Measurements from ENCODE around the gene KRT72.
"Not testable (repeated sequence)": the region's sequence is repeated elsewhere in the genome, so short reads cannot be mapped to it uniquely, and the experiment has no call there.

The KRT72 gene

DNA sequence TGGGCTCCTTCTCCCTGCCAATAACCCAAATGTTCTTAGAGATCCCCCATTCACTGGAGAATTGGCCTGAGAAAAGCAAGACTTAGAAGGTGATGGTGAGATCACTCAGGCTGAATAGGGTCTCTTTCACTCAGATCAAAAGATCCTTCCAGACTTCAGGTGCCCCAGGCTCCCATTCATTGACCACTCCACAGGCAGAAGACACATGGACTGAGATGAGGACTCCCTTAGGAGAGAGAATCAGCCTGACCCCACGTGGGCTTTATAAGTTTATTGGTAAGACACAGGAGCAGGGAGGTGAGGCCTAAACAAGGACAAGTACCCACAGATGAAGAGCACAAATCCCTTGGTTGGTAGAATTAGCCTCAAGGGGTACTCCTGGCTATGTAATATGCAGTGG is 6.1 kb upstream of the KRT72 start:
- no peak for DNase-seq (ENCODE audit: low read depth in 2 of 2)

DNA sequence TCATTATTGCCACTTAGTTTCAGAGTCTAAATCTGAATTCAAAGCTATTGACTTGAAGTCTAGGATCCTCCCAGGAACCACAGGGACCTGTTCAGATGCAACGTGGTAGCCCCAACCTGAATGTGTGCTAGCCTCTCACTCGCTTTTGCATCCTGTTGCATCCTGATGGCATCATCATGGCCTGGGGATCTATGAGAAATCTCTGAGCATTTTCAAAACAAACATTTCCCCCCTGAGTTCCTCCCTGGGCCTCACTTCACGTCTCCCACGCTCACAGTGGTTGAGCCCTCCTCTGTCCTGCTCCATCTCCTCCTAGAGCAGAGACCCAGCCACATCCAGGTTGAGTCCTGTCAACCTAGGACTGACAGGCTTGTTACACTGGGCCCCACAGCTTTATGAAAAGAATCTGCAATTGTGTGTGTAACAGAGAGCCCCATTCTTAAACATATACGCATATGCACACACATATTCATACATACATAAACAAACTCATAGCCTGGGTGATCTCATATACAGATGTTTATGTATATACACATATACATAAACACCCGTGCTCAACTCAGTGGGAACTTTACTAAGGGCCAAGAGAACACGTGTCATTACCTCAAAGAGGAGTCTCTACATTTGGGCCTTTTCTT is 5.4 kb upstream of the KRT72 start:
- DNase-seq (ENCODE audit: low read depth in 2 of 2), result no peak

DNA sequence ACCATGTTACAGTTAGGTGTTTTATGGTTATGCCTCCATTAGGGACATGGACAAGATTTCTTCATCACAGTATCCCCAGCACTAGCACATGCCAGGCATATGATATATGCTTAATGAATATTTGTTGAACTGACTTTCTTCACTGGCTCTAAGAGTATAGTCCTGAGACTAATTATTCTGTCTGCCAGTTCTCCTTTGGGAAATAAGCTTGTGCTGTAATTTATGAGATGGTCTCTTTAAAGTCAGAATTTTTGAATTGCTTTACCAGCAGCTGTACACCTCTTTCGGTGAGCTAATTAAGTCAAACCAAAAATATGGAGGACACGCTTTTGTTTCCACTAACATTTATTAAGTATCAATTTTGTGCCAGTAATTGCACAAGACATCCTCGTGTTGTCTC is 4.8 kb upstream of the KRT72 start:
- DNase-seq (ENCODE audit: low read depth in 2 of 2), result no peak

DNA sequence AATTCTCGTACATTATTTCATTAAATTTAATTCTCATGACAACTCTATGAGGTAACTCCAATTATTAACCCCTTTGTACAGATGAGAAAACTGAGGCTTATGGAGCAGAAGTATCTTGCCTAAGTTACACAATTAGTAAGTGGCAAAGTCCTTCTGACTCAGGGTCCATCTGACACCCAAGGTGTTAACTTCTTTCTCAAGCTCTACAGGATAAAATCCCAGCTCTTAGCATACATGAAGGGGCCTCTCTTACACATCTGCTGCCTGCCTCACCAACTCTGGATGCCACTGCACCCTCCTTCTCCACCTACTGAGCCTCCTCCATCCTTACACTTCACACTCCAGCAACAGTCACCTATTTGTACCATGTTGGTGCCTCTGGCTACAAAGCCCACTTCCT is 4.3 kb upstream of the KRT72 start:
- DNase-seq (ENCODE audit: low read depth in 2 of 2), result no peak

DNA sequence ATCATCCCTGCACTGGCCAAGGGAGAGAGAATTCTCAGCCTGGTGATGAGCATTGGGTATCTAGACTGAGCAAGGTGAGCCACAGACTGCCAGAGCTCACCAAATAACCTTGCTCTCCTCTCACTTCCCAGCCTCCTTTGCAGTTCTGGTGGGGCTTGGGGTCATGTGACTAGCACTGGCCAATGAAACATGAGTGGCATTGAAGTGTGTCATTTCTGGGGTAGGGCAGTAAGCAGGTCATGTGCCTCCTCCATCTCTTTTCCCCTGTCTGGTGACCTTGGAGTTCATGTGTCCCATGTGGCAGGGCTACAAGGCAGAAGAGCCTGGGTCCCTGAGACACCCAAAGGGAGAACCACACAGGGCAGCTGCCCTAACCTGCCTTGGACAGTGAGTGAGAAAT is 3.6 kb upstream of the KRT72 start:
- no peak for DNase-seq (ENCODE audit: low read depth in 2 of 2)

DNA sequence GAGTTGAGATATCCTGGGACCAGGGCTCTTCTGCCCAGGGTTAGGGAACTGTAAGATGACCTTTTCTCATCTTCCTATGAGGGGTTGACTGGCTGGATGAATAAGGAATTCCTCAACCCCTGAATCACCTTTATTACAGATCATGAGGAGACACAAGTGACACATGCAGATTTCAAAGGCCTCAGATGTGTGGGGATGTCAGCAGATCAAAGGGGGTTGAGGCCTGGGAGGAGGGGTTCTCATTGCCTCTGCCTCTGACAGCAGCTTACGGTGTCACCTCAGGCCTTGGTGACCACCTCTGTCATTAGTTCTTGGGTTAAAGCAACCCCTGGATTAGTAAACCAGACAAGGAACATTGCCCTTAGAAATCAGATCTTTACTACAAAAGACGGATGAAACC is 2.1 kb upstream of the KRT72 start:
- DNase-seq (ENCODE audit: low read depth in 2 of 2), result peak in 1 of 2 donors; percentile 32

DNA sequence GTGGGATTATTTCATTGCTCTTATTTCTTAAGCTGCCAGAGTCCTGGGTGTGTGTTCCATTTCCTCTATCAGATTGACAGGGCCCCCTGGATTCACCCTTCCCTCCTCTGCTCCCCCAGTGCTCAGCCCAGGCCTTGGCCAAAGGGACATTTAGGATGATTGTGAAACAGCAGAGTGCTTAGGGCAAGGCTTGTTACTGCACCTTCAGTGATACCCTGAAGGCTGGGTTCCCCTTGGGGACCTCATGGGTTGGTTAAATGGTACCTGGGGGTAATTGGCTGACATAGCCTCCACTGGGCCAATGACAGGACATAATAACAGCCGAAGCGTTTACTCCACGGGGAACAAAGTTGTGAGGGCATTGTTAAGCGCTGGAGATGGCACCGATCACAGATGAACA is 1.3 kb upstream of the KRT72 start:
- DNase-seq (ENCODE audit: low read depth in 2 of 2), result no peak

DNA sequence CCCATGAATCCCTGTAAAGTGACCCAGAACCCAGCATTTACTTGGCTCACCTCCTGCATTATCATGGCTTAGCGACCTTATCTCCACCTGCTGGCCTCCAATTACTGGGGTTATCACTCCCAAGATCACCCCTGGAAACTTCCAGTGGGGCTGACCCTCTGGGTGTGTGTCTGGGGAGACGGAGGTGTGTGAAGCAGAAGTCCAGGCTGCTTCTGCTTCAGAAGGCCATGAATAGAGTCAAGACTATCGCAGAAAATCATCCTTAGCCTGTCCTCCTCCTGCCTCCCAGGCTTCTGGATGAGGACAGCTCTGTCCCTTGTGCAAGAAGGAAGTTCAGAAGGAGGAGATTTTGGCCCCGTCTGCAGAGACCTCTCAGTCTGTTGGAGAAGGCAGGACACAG is 408 bp upstream of the KRT72 start:
- DNase-seq (ENCODE audit: low read depth in 2 of 2), result no peak

DNA sequence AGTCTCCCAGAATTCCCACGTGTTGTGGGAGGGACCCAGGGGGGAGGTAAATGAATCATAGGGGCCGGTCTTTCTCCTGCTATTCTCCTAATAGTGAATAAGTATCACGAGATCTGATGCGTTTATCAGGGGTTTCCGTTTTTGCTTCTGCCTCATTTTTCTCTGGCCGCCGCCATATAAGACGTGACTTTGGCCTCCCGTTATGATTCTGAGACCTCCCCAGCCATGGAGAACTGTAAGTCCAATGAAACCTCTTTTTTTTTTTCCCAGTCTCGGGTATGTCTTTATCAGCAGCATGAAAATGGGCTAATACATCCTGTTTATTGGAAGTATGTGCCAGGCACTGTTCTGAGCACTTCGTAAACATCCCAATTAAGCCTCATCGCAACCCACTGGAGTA is 788 bp downstream of the KRT72 start:
- no peak for DNase-seq (ENCODE audit: low read depth in 2 of 2)

DNA sequence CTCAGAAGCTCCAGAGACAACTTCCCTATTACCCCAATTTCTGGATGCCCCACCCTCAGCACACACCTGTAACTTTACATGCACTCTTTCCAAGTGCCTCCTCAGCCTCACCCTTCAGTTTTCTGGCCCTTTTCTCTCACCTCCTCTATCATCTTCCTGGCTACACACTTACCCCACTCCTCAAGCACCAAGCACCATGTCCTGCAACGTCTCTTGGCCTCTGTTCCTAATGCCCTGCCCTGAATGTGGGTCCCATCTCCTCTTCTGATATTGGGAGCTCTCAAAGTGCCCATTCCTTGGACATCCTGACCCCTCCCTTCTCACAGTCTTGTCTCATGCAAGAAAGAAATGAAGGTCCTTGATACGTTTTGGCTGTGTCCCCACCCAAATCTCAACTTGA is 1.2 kb downstream of the KRT72 start:
- DNase-seq (ENCODE audit: low read depth in 2 of 2), result no peak

DNA sequence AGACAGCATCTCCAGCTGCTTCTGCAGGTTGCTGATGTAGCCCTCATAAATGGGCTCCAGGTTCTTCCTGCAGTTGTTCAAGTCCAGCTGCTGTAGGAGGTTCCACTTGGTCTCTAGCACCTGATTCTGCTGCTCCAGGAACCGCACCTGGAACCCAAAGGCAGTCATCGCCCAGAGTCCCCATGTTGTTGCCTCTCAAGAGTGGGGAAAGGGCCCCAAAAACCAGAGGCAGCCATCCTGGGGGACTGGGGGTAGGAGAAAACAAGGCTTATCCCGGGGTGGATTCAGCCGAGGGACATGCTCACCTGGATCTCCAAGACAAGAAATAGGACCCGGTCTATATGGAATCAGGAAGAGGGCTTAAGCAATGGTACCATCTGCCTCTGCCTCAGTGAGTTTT is 2.3 kb downstream of the KRT72 start:
- no peak for DNase-seq (ENCODE audit: low read depth in 2 of 2)

DNA sequence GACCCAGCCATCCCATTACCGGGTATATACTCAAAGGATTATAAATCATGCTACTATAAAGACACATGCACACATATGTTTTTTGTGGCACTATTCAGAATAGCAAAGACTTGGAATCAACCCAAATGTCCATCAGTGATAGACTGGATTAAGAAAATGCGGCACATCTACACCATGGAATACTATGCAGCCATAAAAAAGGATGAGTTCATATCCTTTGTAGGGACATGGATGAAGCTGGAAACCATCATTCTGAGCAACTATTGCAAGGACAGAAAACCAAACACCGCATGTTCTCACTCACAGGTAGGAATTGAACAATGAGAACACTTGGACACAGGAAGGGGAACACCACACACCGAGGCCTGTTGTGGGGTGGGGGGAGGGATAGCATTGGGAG is 7.0 kb downstream of the KRT72 start:
- DNase-seq (ENCODE audit: low read depth in 2 of 2), result not testable (repeated sequence)

DNA sequence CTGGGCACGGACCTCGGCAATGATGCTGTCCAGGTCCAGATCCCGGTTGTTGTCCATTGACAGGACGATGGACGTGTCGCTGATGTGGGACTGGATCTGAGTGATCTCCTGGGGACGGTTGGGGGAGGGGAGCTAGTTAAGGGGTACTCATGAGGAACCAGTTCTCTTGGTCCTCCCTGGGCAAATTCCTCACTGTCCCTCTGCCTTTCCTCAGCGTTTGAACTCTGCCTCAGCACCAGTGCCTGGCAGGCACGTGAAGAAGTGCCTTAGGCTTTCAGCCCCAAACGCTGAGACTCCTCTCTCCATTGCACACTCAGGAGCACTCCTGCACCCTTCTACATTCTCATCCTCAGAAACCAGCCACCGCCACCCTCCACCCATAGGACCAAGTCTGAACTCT is 9.7 kb downstream of the KRT72 start:
- DNase-seq (ENCODE audit: low read depth in 2 of 2), result no peak

DNA sequence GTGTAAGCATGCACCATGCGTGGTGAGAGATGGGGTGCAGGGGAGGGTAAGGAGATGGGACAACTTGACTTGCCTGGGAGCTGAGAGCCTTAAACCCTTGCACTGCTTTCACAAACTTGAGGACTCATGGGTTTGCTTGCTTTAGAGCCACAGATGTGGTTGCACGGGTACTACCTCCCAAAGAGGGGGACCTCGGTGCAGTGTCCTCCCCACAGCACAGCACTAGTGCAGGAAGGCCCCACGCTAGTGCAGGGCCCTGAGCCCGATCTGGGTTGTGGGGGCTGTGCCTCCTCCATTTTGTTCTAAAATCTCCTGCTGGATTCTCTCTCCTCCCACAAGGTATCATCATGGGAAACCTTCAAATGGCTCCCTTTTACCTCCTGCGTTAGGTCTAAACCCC is 11.2 kb downstream of the KRT72 start:
- DNase-seq (ENCODE audit: low read depth in 2 of 2), result no peak

DNA sequence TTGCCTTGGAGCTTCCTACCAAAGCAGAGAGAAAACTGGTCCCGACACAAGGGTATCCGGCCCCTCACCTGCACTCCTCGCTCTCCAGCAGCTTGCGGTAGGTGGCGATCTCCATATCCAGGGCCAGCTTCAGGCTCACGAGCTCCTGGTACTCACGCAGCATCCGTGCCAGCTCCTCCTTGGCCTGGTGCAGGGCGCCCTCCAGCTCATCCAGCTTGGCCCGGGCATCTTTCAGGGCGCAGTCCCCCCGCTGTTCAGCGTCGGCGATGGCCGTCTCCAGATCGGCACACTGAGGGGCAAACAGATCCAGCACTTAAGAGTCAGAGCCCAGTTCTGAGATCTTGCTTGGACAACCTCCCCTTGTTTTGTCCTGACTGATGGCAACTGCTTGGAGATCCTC is 13.7 kb downstream of the KRT72 start:
- no peak for DNase-seq (ENCODE audit: low read depth in 2 of 2)

DNA sequence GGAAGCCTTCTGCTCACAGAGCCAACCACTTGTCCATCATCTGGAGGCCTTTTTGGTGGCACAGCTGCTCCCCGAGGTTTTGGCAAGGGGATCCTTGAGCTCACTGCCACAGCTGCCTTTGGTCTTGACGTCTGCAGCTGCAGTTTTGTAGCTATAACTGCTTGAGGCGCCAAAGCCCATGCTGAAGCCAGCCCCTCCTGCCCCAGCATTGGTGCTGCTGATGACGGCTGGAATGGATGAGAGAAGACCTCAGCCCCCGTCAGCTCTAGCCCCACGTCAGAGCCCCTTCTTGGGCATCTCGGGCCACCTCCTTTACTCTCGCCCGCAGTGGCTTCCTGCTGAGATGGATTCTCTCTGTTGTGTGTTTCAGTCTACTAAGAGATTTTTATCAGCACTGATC is 15.3 kb downstream of the KRT72 start:
- DNase-seq (ENCODE audit: low read depth in 2 of 2), result peak in 1 of 2 donors; percentile 31

DNA sequence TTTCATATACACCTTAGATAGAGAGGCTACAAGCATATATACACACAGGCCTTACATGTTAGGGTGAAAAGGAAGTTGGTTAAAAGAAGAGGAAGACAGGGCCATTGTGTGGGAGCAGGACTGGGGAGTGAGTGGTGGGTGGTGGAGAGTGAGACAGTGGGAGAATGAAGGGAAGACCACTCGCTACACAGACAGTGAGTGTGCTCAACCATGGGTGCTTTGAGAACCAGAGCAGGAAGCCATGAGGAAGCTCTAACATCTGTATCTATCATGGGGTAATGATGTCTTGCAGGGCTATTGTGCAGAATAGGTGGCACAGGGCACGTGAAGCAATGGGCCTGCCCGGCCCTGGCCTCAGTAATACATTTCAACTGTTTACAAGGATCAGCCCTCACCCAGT is 16.2 kb downstream of the KRT72 start:
- no peak for DNase-seq (ENCODE audit: low read depth in 2 of 2)

DNA sequence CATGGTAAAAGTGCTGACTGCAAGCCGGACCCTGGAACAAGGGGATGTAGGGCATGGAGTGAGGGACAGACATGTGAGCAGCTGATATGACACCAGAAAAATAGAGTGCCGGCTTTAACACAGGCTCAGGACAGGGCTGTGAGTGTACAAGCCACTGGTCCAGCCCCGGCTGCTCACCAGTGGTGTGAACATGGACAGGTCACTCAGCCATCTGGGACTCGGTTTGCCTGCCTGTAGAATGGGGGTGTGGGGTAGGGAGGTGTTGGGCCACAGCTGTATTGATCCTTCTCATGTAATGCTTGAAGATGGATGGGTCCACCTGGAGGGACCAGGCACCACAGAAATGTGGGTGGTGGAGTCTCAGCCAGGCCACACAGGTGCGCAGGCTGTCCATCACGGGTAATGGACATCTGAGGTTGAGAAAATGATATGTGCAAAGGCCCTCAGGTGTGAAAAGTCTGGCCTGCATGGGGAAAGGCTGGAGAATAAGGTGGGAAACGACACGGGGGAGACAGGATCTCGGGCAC is 17.0 kb downstream of the KRT72 start:
- no peak for DNase-seq (ENCODE audit: low read depth in 2 of 2)

DNA sequence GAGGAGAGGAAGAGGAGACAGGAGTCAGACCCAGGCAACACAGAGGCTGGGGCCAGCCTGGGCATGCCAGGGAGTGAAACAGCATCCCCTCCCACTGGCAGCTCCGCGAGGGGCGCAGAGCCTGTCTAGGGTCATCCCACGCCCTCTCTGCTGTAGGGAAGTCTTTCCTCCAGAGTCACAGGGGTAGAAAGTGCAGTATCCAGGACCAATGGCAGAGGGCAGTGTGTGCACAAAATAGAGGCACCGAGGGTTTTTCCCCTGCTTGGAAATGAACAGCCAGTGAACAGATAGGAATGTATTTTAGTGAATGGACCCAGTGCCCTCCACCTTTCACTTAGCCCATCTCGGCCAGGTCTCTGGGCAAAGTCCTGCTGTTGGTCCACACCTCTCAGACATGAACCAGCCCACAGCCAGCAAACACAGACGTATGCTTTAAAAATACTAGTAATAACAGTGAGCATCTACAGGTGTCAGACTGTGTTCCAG is 18.2 kb downstream of the KRT72 start:
- DNase-seq (ENCODE audit: low read depth in 2 of 2), result peak; percentile 46 to 48

DNA sequence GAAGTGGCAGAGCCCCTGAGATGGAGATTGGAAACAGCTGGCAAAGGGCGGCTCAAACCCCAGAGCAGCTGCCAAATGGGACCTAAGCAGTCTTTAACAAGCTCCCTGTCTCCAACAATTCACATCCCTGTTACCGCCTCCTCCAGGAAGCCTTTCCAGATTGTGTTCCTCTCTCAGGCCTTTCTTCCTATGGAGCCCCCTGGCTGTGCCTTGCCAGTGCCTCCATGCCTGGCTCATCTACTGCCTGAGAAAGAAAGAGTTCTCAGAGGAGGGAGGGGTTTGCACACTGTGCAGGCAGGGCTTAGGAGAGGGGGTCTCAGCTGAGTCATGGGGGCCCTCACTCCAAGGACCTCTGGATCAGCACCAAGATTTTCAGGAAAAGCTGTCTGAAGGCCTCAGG is 18.8 kb downstream of the KRT72 start:
- no peak for DNase-seq (ENCODE audit: low read depth in 2 of 2)

DNA sequence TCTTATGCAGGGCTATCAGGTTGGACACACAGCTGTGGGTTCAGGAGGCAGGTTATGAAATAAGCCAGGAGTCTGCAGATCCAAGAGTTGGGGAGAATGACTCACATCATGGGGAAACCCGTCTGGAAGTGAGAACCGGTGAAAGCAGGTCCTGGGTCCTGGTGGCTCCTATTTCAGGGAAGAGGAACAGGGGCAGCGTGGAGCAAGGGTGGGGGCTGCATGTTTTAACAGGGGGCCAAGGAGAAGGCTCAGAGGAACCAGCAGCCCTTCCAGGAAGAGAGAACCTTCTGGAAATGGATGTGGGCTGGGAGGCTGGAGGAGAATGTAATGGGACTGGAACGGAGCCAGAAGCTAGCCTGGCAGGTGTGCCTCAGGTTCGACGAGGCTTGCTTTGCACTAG is 19.8 kb downstream of the KRT72 start:
- DNase-seq (ENCODE audit: low read depth in 2 of 2), result no peak

DNA sequence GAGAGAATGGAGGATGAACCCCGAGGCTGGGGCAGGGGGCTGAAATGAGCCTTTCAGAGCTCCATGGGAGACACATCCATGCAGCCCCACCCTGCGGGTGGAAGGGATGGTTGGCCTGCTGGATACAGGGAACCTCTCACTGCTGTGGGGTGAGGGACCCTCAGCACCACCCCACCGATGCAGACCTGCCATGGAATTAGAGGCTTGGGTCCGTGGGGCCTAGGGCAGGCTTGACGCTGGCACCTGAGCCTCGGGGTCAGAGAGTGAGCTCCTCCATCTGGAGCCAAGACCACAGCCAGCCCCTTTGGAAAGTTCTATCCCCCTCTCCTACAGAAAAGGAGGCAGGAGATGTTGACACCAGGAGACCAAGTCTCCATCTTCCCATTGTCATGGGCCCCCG is 20.2 kb downstream of the KRT72 start:
- DNase-seq (ENCODE audit: low read depth in 2 of 2), result no peak

DNA sequence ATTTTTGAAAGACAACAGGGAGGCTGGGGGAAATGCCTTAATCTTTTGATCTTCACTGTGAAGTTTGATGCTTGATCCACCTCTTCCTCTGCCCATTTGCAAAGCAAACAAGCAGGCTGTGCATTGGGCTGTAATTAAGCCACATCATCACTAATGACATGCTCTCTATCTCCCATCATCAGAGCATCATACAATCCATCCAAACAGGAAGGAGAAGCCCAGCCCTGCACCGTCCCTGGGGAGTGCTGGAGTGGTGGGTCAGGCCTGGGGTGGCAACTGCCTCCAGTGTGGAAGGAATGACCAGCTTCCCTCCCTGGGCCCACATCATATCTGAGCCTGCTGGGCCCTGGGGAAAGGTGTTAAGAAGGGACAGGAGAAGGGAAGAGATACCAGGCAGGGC is 20.8 kb downstream of the KRT72 start:
- no peak for DNase-seq (ENCODE audit: low read depth in 2 of 2)

Measured in activated CD8-positive, alpha-beta memory T cell treated with anti-CD3 and anti-CD28 coated beads for 4 hours (primary cell).